HCT116 (cell line): ENCODE measurements around the gene CATSPERD. TPM values are rescaled to one million over a fixed set of nuclear protein-coding genes. Genes with fewer than 3 reads are reported as not detected.
A peak's percentile ranks its signal among the peaks of the same experiment; 100 is the strongest.

Source experiments
- ATAC-seq: fragments of 200-7000 bp; cut with Tn5 transposase; 2 replicates; pipeline ENCODE4 v1.9.1; 2020; ENCODE audit warnings: mild to moderate bottlenecking, moderate library complexity
- BruUV-seq: library from RNA; stranded (reverse); fragments of 400-500 nt; replicated peaks from 2 replicates; lab custom pipeline; 2021; lab: Mats Ljungman, UMichigan
- CTCF ChIA-PET: fragments of 300-600 bp; sonication (Branson Sonifier 250); formaldehyde crosslinking; loops from one replicate; lab custom pipeline; 2021; ENCODE audit warnings: antibody characterized with exemption; lab: Charles Lee
- POLR2A ChIA-PET: fragments of 300-600, 350-600 bp; sonication (Branson Sonifier 250); formaldehyde crosslinking; loops from one replicate; lab custom pipeline; 2021; ENCODE audit warnings: antibody characterized with exemption; lab: Charles Lee
- RAD21 ChIA-PET, 2 experiments: fragments of 300-600 bp; sonication (Branson Sonifier 250); formaldehyde crosslinking; loops; one replicate each; lab custom pipeline; 2023; ENCODE audit warnings: low total read pairs in 2 of 2; ENCODE audit not compliant: uncharacterized antibody in 2 of 2, unreplicated experiment in 2 of 2, low non-redundant PET in 1 of 2; lab: Charles Lee
- DNase-seq: peaks from one replicate; pipeline ENCODE4 v3.0.0-alpha.2; 2010; ENCODE audit warnings: low read depth, low spot score
- H2AFZ ChIP-seq: fragments of 200-600 bp; shearing (Covaris generic), sonication (generic); 2 replicates; pipeline ENCODE4 v1.6.1; 2017; ENCODE audit warnings: low read depth, mixed run types, mixed read lengths, antibody characterized with exemption, low read length; ENCODE audit not compliant: poor library complexity, severe bottlenecking
- H3K27ac ChIP-seq: 2 replicates; pipeline ENCODE4 v1.5.1; 2012; ENCODE audit warnings: low read depth, low read length
- H3K27me3 ChIP-seq: fragments of 200-600 bp; sonication (generic); 2 replicates; pipeline ENCODE4 v1.6.1; 2016; ENCODE audit warnings: mixed run types, low read length, mixed read lengths; ENCODE audit not compliant: insufficient read depth
- H3K36me3 ChIP-seq, 2 experiments: fragments of 200-500 bp in 1 of 2; fragments of 200-600 bp in 1 of 2; sonication (Bioruptor generic) in 1 of 2; sonication (generic) in 1 of 2; 2 replicates each; pipeline versions ENCODE4 v1.5.1 to v1.6.1; 2014 to 2016; ENCODE audit warnings: low read length in 2 of 2, inconsistent platforms in 1 of 2, mixed read lengths in 1 of 2, mixed run types in 1 of 2; ENCODE audit not compliant: insufficient read depth in 2 of 2, control insufficient read depth in 1 of 2
- H3K4me1 ChIP-seq, 2 experiments: fragments of 200-600 bp in 1 of 2; sonication (generic) in 1 of 2; 2 replicates each; pipeline versions ENCODE4 v1.5.1 to v1.6.1; 2012 to 2017; ENCODE audit warnings: low read length in 2 of 2, inconsistent platforms in 1 of 2, mild to moderate bottlenecking in 1 of 2, mixed read lengths in 1 of 2, mixed run types in 1 of 2, moderate library complexity in 1 of 2; ENCODE audit not compliant: insufficient read depth in 2 of 2, control insufficient read depth in 1 of 2
- H3K4me2 ChIP-seq: fragments of 200-600 bp; sonication (generic); 2 replicates; pipeline ENCODE4 v1.6.1; 2017; ENCODE audit warnings: mixed run types, low read length, mixed read lengths
- H3K4me3 ChIP-seq, 2 experiments: fragments of 200-600 bp in 1 of 2; sonication (generic) in 1 of 2; replicated peaks in 1 of 2; 2 replicates each; pipeline ENCODE4 v1.5.1; 2011 to 2016; ENCODE audit warnings: low read length in 2 of 2, control low read depth in 1 of 2, low read depth in 1 of 2, mild to moderate bottlenecking in 1 of 2, mixed read lengths in 1 of 2, mixed run types in 1 of 2
- H3K79me2 ChIP-seq: fragments of 200-600 bp; sonication (generic); 2 replicates; pipeline ENCODE4 v1.6.1; 2017; ENCODE audit warnings: mild to moderate bottlenecking, mixed run types, low read length, moderate library complexity, mixed read lengths; ENCODE audit not compliant: insufficient read depth
- H3K9ac ChIP-seq: fragments of 200-600 bp; sonication (generic); 2 replicates; pipeline ENCODE4 v1.6.1; 2016; ENCODE audit warnings: low read length, mixed read lengths
- H3K9me2 ChIP-seq: fragments of 200-600 bp; sonication (generic), shearing (Covaris generic); 2 replicates; pipeline ENCODE4 v1.6.1; 2017; ENCODE audit warnings: mixed run types, mild to moderate bottlenecking, moderate library complexity; ENCODE audit not compliant: insufficient read depth
- H3K9me3 ChIP-seq, 2 experiments: fragments of 200-500 bp in 1 of 2; fragments of 200-600 bp in 1 of 2; sonication (Bioruptor generic) in 1 of 2; sonication (generic) in 1 of 2; 2 replicates each; pipeline ENCODE4 v1.6.1; 2014 to 2017; ENCODE audit warnings: low read length in 2 of 2, mixed read lengths in 2 of 2, inconsistent platforms in 1 of 2, low read depth in 1 of 2, mild to moderate bottlenecking in 1 of 2, mixed run types in 1 of 2, moderate library complexity in 1 of 2; ENCODE audit not compliant: control insufficient read depth in 1 of 2, insufficient read depth in 1 of 2
- H4K20me1 ChIP-seq: fragments of 200-600 bp; sonication (generic), shearing (Covaris generic); 2 replicates; pipeline ENCODE4 v1.6.1; 2017; ENCODE audit warnings: mixed run types, mild to moderate bottlenecking, moderate library complexity; ENCODE audit not compliant: insufficient read depth
- CBX3 ChIP-seq: IDR thresholded peaks from 2 replicates; pipeline ENCODE4 v1.6.1; 2012; ENCODE audit warnings: low read depth
- CEBPB ChIP-seq: IDR thresholded peaks from 2 replicates; pipeline ENCODE4 v1.6.1; 2012; ENCODE audit warnings: low read depth
- EGR1 ChIP-seq: IDR thresholded peaks from 2 replicates; pipeline ENCODE4 v1.6.1; 2012; ENCODE audit warnings: low read depth
- ELF1 ChIP-seq: IDR thresholded peaks from 2 replicates; pipeline ENCODE4 v1.6.1; 2012; ENCODE audit warnings: low read depth, borderline replicate concordance
- EZH2phosphoT487 ChIP-seq: fragments of 200-600 bp; IDR thresholded peaks from 2 replicates; pipeline ENCODE4 v1.6.1; 2018; ENCODE audit warnings: antibody characterized with exemption, borderline replicate concordance
- JUND ChIP-seq: IDR thresholded peaks from 2 replicates; pipeline ENCODE4 v1.6.1; 2012
- POLR2A ChIP-seq: IDR thresholded peaks from 2 replicates; pipeline ENCODE4 v1.7.0; 2011; ENCODE audit warnings: borderline replicate concordance; ENCODE audit not compliant: insufficient read depth, insufficient read length; ENCODE audit errors: extremely low read depth
- POLR2AphosphoS5 ChIP-seq: IDR thresholded peaks from 2 replicates; pipeline ENCODE4 v1.6.1; 2011; ENCODE audit warnings: mild to moderate bottlenecking, low read depth, low read length, moderate library complexity
- RAD21 ChIP-seq: IDR thresholded peaks from 2 replicates; pipeline ENCODE4 v1.6.1; 2012; ENCODE audit warnings: low read depth, mild to moderate bottlenecking
- SIN3A ChIP-seq: IDR thresholded peaks from 2 replicates; pipeline ENCODE4 v1.6.1; 2012; ENCODE audit warnings: low read depth
- SP1 ChIP-seq: IDR thresholded peaks from 2 replicates; pipeline ENCODE4 v1.6.1; 2012; ENCODE audit warnings: low read depth
- SRF ChIP-seq: IDR thresholded peaks from 2 replicates; pipeline ENCODE4 v1.6.1; 2012; ENCODE audit warnings: low read depth
- TCF7L2 ChIP-seq: IDR thresholded peaks from 2 replicates; pipeline ENCODE4 v1.7.0; 2011; ENCODE audit warnings: borderline replicate concordance, inconsistent platforms; ENCODE audit not compliant: insufficient read depth, insufficient read length; ENCODE audit errors: extremely low read depth
- ZFX ChIP-seq: fragments of 450-650 bp; IDR thresholded peaks from 2 replicates; pipeline ENCODE4 v1.6.1; 2017
- intact Hi-C: fragments of 100-400 bp; cut with micrococcal nuclease; formaldehyde crosslinking; loops from 2 replicates; pipeline ENCODE4 v1.10.0; 2022
- total RNA-seq: library from RNA; stranded (reverse); gene quantifications from one replicate; pipeline ENCODE4 v1.2.1, GENCODE V29; 2021; ENCODE audit not compliant: unreplicated experiment
- TF ChIP-seq, protein P1 (sequence below): IDR thresholded peaks from 2 replicates; pipeline ENCODE4 v1.6.1; 2012
- TF ChIP-seq, protein P2 (sequence below): IDR thresholded peaks from 2 replicates; pipeline ENCODE4 v1.6.1; 2011; ENCODE audit warnings: mild to moderate bottlenecking, low read length, moderate library complexity; ENCODE audit not compliant: insufficient replicate concordance; ENCODE audit errors: extremely low read depth
- TF ChIP-seq, protein P3 (sequence below), 3 experiments: fragments of 200-600 bp in 1 of 3; sonication (generic) in 1 of 3; IDR thresholded peaks in 2 of 3; conservative IDR thresholded peaks in 1 of 3; 2 replicates each; pipeline ENCODE4 v1.5.1; 2012 to 2017; ENCODE audit warnings: low read depth in 2 of 3, low read length in 2 of 3, antibody characterized with exemption in 1 of 3, borderline replicate concordance in 1 of 3, control low read depth in 1 of 3, mild to moderate bottlenecking in 1 of 3, mixed read lengths in 1 of 3, mixed run types in 1 of 3, moderate library complexity in 1 of 3; ENCODE audit not compliant: insufficient read depth in 1 of 3
- TF ChIP-seq, protein P4 (sequence below): IDR thresholded peaks from 2 replicates; pipeline ENCODE4 v1.6.1; 2012; ENCODE audit warnings: low read depth

CATSPERD gene
- total RNA-seq, 1 experiment from 2014 or later = not detected

DNA sequence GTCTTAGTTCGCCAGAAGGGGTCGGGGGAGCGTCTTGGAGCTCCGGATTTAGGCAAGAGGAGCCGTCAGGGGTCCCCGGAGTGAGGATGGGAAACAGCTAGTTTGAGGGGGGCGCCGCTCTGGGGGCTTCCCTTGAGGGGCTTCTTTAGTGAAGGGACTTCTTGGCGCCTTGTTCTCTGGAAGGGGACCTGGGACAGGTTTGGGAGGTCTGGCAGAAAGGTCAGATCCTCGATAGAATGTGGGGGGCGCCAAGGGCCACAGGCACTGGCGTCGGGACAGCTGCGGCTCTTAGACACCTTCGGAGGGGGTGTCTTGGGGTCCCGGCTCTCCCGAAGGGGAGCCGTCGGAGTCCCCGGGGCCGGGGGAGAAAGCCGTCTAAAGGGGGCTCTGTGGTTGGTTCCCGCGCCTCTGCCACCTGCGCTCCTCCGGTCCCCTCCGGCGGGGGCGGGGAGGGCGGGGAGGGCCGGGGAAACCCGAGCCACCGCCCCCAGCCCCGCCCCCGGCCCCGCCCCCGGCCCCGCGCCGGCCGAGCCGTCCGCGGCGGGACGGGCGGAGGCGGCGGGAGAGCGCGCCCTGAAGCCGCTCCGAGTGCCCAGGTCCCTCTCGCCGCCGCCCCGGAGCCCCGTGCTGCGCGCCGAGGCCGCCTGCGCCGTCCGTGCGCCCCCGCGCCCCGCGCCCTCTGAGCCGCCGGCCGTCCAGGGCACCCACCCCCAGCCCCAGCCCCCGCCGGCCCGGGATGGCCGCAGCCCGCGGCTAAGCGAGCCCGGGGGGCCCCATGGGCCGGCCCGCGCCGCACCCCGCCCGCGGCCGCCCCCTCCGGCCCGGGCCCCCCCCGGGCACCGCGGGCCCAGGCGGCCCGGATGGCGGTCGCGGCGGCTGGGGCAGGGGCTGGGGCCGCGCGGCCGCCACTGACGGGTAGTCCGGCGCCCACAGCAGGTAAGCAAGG lies 84.4 kb downstream of the CATSPERD start, which contains the start of gene NRTN:
TSS of gene NRTN (plus strand) at position 552 of the 946 bp plus-strand sequence. CDS start 19,099 bp downstream, outside the sequence.
- H3K9ac ChIP-seq = peak within 1 kb of the TSS; percentile 65
- peak; percentile 57 for ATAC-seq
- H2AFZ ChIP-seq = peak within 1 kb of the TSS; percentile 88
- BruUV-seq = no TSS peak
- peak within 1 kb of the TSS; percentile 94 for H3K4me2 ChIP-seq
- H3K79me2 ChIP-seq = no peaks in the 10 kb centered on the region
- ChIA-PET CTCF (interaction anchor here (0.6 to 2.2 kb wide), 44 partner anchors 9 to 934 kb away, joined by 3 to 49 read pairs (median 4); partner anchors contain the start of genes CATSPERD, DUS3L, FUT5 and NDUFA11), POLR2A (interaction anchor here (0.9 to 1.7 kb wide), 8 partner anchors 10 to 175 kb away, joined by 3 to 22 read pairs (median 6); partner anchors contain the start of genes DUS3L and RPL36)
- TF ChIP-seq SRF (no peak), ELF1 (no peak), TCF7L2 (no peak), EZH2phosphoT487 (no peak), CEBPB (no peak), ZFX (no peak), SP1 (no peak), JUND (no peak), POLR2AphosphoS5 (peak; percentile 28; the same call in 1 of the 2 replicates), EGR1 (0 out of 2 replicates have a peak, but pooled peaks have one; percentile 44), SIN3A (no peak), CBX3 (no peak), POLR2A (no peak), RAD21 (no peak)
- TF ChIP-seq, protein P1, sequence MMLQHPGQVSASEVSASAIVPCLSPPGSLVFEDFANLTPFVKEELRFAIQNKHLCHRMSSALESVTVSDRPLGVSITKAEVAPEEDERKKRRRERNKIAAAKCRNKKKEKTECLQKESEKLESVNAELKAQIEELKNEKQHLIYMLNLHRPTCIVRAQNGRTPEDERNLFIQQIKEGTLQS = no peak
- TF ChIP-seq, protein P2, sequence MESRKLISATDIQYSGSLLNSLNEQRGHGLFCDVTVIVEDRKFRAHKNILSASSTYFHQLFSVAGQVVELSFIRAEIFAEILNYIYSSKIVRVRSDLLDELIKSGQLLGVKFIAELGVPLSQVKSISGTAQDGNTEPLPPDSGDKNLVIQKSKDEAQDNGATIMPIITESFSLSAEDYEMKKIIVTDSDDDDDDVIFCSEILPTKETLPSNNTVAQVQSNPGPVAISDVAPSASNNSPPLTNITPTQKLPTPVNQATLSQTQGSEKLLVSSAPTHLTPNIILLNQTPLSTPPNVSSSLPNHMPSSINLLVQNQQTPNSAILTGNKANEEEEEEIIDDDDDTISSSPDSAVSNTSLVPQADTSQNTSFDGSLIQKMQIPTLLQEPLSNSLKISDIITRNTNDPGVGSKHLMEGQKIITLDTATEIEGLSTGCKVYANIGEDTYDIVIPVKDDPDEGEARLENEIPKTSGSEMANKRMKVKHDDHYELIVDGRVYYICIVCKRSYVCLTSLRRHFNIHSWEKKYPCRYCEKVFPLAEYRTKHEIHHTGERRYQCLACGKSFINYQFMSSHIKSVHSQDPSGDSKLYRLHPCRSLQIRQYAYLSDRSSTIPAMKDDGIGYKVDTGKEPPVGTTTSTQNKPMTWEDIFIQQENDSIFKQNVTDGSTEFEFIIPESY = no peak
- TF ChIP-seq, protein P3, sequence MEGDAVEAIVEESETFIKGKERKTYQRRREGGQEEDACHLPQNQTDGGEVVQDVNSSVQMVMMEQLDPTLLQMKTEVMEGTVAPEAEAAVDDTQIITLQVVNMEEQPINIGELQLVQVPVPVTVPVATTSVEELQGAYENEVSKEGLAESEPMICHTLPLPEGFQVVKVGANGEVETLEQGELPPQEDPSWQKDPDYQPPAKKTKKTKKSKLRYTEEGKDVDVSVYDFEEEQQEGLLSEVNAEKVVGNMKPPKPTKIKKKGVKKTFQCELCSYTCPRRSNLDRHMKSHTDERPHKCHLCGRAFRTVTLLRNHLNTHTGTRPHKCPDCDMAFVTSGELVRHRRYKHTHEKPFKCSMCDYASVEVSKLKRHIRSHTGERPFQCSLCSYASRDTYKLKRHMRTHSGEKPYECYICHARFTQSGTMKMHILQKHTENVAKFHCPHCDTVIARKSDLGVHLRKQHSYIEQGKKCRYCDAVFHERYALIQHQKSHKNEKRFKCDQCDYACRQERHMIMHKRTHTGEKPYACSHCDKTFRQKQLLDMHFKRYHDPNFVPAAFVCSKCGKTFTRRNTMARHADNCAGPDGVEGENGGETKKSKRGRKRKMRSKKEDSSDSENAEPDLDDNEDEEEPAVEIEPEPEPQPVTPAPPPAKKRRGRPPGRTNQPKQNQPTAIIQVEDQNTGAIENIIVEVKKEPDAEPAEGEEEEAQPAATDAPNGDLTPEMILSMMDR (IDR thresholded peaks at IDR 0.05 in 2 of 3, conservative IDR thresholded peaks at IDR 0.05 in 1 of 3; ENCODE audit: borderline replicate concordance in 1 of 3, insufficient read depth in 1 of 3, low read depth in 2 of 3, low read length in 2 of 3) = no peak
- TF ChIP-seq, protein P4, sequence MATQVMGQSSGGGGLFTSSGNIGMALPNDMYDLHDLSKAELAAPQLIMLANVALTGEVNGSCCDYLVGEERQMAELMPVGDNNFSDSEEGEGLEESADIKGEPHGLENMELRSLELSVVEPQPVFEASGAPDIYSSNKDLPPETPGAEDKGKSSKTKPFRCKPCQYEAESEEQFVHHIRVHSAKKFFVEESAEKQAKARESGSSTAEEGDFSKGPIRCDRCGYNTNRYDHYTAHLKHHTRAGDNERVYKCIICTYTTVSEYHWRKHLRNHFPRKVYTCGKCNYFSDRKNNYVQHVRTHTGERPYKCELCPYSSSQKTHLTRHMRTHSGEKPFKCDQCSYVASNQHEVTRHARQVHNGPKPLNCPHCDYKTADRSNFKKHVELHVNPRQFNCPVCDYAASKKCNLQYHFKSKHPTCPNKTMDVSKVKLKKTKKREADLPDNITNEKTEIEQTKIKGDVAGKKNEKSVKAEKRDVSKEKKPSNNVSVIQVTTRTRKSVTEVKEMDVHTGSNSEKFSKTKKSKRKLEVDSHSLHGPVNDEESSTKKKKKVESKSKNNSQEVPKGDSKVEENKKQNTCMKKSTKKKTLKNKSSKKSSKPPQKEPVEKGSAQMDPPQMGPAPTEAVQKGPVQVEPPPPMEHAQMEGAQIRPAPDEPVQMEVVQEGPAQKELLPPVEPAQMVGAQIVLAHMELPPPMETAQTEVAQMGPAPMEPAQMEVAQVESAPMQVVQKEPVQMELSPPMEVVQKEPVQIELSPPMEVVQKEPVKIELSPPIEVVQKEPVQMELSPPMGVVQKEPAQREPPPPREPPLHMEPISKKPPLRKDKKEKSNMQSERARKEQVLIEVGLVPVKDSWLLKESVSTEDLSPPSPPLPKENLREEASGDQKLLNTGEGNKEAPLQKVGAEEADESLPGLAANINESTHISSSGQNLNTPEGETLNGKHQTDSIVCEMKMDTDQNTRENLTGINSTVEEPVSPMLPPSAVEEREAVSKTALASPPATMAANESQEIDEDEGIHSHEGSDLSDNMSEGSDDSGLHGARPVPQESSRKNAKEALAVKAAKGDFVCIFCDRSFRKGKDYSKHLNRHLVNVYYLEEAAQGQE = no peak
- TF ChIP-seq, all 23 proteins: peak for 2
- Histone ChIP-seq H3K9me3 (no peaks in the 10 kb centered on the region), H4K20me1 (no peaks in the 10 kb centered on the region), H3K36me3 (no peaks in the 10 kb centered on the region), H3K4me3 (peak within 1 kb of the TSS; percentile 65 to 70), H3K9me2 (no peaks in the 10 kb centered on the region), H3K27me3 (no peaks in the 10 kb centered on the region), H3K27ac (peak within 1 kb of the TSS; percentile 24; the same call in 1 of the 2 replicates), H3K4me1 (peaks cover 5 to 24% of the 10 kb centered on the region in 2 experiments)
- intact Hi-C loops = loop anchor here (1.0 to 2.0 kb wide), 3 partner anchors 22 to 218 kb away; no protein-coding TSS in a partner anchor
- RAD21 ChIA-PET = interaction anchor here (0.5 to 1.8 kb wide), 10 partner anchors 10 to 241 kb away, joined by 3 to 10 read pairs (median 4); partner anchors contain the start of genes LONP1 (in 1 of the 2) and NDUFA11 (in 1 of the 2)
- no peak for DNase-seq
